ENCODE results near the gene DAPK3.
"Not testable (repeated sequence)": the region's sequence is repeated elsewhere in the genome, so short reads cannot be mapped to it uniquely, and the experiment has no call there.

The DAPK3 gene

DNA sequence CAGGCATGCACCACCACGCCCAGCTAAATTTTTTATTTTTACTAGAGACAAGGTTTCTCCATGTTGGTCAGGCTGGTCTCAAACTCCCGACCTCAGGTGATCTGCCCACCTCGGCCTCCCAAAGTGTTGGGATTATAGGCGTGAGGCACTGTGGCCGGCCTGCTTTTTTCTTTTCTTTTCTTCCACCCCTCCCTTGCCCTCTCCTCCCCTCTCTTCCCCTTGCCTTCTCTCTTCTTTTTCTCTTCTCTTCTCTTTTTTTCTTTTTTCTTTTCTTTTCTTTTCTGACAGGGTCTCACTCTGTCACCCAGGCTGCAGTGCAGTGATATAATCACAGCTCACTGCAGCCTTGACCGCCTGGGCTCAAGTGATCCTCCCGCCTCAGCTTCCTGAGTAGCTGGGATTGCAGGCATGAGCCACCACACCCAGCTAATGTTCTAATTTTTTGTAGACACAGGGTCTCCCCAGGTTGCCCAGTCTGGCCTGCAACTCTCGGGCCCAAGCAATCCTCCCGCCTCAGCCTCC is 18.1 kb downstream of the DAPK3 start:
- not testable (repeated sequence) for FAIRE-seq

DNA sequence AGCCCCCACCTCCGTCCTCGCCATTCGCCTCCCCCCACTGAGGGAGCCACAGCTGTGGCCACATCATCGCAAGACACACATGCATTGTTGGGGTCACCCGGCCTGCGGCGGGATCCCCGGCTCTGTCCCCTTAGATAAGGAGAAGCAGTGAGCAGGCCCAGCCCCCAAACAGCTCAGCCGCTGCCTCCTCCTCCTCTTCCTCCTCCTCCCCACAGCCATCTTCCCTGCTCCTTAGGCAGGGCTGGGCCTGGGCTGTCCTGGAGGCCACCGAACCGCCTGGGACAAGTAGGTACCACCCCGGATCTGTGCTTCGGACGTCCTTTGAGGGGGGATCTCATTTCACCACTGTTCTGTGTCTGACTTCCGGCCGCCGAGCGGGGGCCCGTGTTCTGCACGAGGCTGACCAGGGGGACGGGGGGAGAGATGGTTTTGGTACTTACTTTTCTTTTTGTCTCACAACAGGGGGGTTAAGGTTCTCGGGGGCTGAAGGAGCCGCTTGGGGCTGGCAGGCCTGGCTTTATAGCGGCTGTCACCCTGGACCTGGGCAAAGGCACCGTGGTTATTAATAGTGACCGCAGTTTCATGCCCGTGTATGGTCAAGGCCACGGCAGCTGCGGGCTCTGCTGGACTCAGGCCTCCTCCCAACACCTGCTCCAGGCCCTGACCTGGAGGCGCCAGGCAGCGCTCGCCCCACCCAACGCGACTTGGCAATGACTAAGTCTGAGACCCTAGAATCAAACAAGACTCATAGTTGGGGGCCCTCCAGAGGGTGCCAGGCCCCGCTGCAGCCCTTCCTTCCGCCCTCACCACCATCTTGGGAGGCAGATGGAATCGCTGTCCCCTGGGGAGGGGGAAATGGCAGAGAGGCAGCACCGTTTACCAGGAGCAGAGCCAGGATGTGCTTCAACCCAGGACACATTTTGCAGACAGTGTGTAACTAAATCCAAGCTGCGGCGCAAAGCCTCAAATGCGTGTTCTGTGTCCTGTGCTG is 19.7 kb downstream of the DAPK3 start:
- no peak for FAIRE-seq

DNA sequence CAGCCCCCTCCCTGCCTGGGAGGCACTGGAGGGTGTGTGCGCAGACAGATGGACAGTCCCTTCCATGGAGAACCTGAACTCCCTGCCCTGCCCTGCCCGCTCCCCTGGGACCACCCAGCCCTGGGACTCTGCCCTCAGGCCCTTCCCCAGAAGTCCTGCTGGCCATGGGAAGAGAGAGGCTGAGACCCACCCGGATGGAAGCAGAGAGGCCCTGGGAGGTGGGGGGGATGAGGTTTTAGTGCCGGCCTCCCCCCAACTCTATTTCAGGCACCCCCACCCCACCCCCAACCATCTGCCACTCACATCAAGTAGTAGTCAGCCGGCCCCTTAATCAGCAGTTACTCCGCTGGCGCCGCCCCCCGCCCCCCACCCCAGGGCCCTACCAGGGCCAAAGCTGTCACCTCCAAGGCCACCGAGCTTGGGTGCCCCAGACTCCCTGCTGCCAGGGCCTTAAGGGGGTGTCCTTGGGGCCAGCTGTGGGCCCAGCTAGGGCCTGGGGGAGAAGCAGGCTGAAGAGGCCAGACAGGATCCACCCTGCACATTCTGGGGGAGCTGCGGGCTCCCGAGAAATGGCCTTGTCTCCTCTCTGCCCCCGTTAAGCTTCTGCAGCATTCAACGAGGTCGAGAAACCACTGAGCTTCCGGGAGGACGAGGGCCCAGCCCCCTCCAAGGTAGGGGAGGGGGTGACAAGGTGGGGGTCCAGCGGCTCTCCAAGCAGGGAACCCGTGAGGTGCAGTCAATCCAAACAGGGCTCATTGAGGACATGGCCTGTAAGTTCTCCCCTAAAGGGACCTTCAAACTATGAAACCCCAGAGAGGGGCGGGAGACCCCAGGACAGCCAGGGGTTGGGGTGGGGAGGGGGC is 20.7 kb downstream of the DAPK3 start:
- no peak for FAIRE-seq

GRCh38 chr19:3949294-3949693 is 21.6 kb downstream of the DAPK3 start:
- no peak for FAIRE-seq

GRCh38 chr19:3947316-3947933 is 23.5 kb downstream of the DAPK3 start:
- FAIRE-seq: not testable (repeated sequence)

DNA sequence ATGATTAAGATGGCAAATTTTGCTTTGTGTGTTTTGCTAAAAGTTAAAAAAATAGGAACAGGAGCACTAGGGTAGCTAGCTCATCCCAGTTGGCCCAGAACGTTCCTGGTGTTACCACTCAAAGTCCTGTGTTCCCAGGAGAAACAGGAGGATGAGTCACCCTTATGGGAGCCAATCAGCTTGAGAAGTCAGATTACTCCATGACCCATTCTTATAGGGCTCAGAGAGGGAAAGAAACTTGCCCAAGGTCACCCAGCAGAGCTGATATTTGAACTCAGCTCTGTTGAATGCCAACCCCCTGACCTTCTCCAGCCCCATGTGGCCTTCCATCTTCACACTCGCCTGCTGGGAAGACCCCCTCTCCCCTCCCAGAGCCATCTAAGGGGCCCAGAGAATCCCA is 25.1 kb downstream of the DAPK3 start:
- no peak for FAIRE-seq

- no peak for FAIRE-seq
Observed at GRCh38 chr19:3944018-3944721, 26.7 kb downstream of the DAPK3 start.

DNA sequence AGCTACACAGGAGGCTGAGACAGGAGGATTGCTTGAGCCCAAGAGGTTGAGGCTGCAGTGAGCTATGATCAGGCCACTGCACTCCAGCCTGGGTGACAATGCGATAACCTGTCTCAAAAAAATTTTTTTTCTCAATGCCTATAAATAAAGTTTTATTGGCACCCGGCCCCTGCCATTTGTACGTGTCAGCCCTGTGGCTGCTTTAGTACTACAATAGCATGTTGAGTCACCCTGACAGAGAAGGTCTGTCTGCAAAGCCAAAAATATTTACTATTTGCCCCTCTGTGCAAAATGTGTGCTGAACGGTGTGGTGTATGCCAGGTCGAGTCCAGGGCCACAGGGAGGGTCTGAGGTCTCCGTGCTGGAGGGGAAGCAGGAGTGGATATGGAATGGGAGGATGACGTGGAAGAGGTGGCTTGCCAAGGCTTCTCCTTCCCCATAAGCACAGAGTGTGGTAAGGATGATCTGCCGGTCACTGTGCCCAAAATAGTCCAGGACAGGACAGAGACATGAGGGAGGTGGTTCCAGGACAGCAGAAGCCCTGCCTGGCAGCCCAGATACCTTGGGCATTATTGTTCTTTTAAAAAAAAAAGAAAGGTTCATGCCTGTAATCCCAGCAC is 28.0 kb downstream of the DAPK3 start:
- FAIRE-seq: no peak

DNA sequence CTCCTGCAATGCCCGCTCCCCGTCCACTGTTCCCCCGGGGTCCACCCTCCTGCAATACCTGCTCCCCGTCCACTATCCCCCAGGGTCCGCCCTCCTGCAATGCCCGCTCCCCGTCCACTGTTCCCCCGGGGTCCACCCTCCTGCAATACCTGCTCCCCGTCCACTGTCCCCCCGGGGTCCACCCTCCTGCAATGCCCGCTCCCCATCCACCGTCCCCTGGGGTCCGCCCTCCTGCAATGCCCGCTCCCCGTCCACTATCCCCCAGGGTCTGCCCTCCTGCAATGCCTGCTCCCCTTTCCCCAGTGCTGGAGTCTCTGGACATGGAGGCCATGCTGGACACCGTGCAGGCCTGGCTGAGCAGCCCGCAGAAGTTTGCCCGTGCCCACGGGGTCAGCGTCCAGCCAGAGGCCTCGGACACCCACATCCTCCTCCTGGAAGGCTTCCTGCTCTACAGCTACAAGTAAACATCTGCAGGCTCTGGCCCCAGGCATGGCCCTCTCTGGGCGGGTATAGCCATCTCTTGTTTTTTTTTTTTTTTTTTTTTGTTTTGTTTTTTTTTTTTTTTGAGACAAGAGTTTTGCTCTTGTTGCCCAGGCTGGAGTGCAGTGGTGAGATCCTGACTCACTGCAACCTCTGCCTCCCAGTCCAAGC is 32.5 kb downstream of the DAPK3 start:
- not testable (repeated sequence) for FAIRE-seq

DNA sequence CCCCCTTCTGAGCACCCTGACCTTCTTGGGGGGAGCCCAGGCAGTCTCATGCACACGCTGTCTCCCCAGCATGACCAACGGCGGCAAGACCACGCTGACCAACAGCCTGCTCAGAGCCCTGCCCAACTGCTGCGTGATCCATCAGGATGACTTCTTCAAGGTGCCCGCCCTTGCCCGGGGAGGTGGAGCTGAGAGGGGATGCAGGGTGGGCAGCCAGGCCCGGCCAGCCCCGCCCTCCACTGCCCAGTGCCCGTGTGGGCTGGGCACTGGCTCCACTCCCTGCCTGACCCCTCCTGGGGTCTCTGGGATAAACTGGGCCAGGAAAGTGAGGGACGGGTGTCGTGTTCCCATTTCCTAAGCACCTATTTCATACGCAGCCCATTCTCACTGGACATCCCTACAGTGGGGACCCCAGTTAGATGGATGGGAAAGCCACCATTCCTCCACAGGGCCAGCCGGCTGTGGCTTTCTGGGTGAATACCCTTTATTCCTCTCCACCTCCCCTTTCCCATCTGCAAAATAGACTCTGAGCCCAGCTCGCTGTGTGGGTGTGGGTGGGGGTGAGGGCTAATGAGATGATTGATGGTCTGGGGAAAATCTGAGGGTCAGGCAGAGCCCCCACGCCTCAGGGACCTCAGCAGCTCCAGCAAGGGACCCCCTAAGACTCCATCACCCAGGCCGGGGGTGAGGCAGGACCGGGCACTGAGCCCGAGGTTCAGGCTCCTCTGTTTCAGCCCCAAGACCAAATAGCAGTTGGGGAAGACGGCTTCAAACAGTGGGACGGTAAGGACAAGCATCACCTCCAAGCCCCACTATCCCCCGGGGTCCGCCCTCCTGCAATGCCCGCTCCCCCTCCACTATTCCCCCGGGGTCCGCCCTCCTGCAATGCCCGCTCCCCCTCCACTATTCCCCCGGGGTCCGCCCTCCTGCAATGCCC is 34.1 kb downstream of the DAPK3 start:
- FAIRE-seq: no peak

GRCh38 chr19:3932931-3933810 is 37.7 kb downstream of the DAPK3 start, which contains the start of gene NMRK2:
Gene NMRK2 (plus strand): TSS chr19:3933069. CDS start chr19:3933672, 603 bp downstream.
- no peak for FAIRE-seq

GRCh38 chr19:3931041-3931440 is 39.9 kb downstream of the DAPK3 start:
- no peak for FAIRE-seq

- no peak for FAIRE-seq
Observed at GRCh38 chr19:3923912-3924311, 47.0 kb downstream of the DAPK3 start.

DNA sequence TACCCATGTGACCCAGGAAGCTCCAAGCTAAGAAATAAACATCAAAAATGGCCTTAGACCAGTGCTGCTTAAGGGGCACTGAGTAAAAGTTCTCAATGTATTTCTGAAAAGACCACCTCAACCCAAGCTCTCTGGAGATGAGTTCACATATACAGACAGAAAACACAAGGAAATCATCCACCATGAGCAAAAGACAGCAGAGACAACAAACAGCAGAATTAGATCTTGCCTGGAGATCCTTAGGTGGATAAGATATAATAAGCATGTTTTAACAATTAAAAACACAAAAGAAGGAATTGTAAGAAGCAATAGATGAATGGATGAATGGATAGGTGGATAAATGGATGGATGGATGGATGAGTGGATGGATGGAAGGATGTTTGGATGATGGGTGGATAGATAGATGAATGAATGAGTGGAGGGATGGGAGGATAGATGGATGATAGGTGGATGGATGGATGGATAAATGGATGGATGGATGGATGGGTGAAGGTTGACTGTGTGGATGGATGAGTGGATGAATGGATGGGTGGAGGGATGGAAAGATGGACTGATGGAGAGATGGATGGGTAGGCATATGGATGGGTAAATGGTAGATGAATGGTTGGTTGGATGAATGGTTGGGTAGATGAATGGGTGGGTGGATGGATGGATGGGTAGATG is 47.7 kb downstream of the DAPK3 start:
- no peak for FAIRE-seq

- FAIRE-seq: no peak
Observed at GRCh38 chr19:3919793-3920192, 51.1 kb downstream of the DAPK3 start.

GRCh38 chr19:3916033-3916432 is 54.9 kb downstream of the DAPK3 start:
- FAIRE-seq: no peak

GRCh38 chr19:3914199-3914598 is 56.7 kb downstream of the DAPK3 start:
- FAIRE-seq: no peak

DNA sequence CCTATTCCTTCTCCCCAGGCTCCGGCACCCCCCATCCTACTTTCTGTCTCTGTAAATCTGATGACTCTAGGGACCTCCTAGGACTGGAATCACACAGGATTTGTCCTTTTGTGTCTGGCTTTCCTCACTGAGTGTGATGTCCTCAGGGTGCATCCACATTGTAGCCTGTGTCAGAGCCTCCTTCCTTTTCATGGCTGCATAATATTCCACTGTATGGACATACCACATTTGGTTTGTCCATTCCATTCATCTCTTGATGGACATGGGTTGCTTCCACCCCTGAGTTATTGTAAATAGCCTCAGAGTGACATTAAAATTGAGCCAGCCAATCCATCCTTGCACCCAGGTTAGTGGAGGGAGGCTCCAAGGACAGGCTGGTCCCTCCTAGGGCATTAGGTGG is 60.8 kb downstream of the DAPK3 start:
- no peak for FAIRE-seq
